Peyer's patch (tissue), 4 donors: ENCODE data around the gene VAPA. TPM values are rescaled to one million over a fixed set of nuclear protein-coding genes. Genes with fewer than 3 reads are reported as not detected.
A peak's percentile ranks its signal among the peaks of the same experiment; 100 is the strongest.

Source experiments
- DNase-seq, 3 donors: peaks; one replicate each; pipeline ENCODE4 v3.0.0-alpha.2; 2017 to 2019
- H3K27ac ChIP-seq, 4 donors: fragments of 200-600 bp; sonication (generic); one replicate each; pipeline ENCODE4 v1.5.1; 2016 to 2019
- H3K27me3 ChIP-seq, 2 donors: fragments of 200-600 bp; sonication (generic); one replicate each; pipeline ENCODE4 v1.5.1; 2019
- H3K36me3 ChIP-seq, 3 donors: fragments of 200-600 bp; sonication (generic); one replicate each; pipeline ENCODE4 v1.5.1; 2016 to 2019
- H3K4me1 ChIP-seq, 4 donors: fragments of 200-600 bp; sonication (generic); one replicate each; pipeline ENCODE4 v1.5.1; 2016 to 2019
- H3K4me3 ChIP-seq, 4 donors: fragments of 200-600 bp; sonication (generic); 1 replicate in 3 of 4; 2 replicates in 1 of 4; pipeline ENCODE4 v1.5.1; 2016 to 2019; ENCODE audit warnings: mild to moderate bottlenecking in 1 of 4
- H3K9me3 ChIP-seq, 4 donors: fragments of 200-600 bp; sonication (generic); one replicate each; pipeline ENCODE4 v1.5.1; 2016 to 2019; ENCODE audit warnings: mild to moderate bottlenecking in 1 of 4
- CTCF ChIP-seq, 6 experiments: fragments of 450-650 bp in 4 of 6; fragments of 200-600 bp in 2 of 6; sonication (generic) in 1 of 6; IDR thresholded peaks; one replicate each; pipeline ENCODE4 v1.5.1; 2017 to 2019; ENCODE audit warnings: antibody characterized with exemption in 6 of 6, mild to moderate bottlenecking in 3 of 6, moderate library complexity in 1 of 6
- POLR2A ChIP-seq, 2 donors: fragments of 450-650 bp; IDR thresholded peaks; one replicate each; pipeline ENCODE4 v1.5.1; 2017; ENCODE audit warnings: antibody characterized with exemption in 2 of 2, mild to moderate bottlenecking in 2 of 2, moderate library complexity in 2 of 2
- small RNA-seq, 2 donors: library from RNA; depleted of rRNA; stranded (forward); fragments of <200 nt; gene quantifications; one replicate each; pipeline ENCODE3, GENCODE V24; 2016
- total RNA-seq, 4 donors: library from RNA; depleted of rRNA; stranded (reverse); fragments of >200 nt; gene quantifications; one replicate each; pipeline ENCODE4 v1.1.0, GENCODE V29; 2016

VAPA gene
- total RNA-seq, 4 donors from 2014 or later, result 155 to 232 (median 219) TPM

DNA sequence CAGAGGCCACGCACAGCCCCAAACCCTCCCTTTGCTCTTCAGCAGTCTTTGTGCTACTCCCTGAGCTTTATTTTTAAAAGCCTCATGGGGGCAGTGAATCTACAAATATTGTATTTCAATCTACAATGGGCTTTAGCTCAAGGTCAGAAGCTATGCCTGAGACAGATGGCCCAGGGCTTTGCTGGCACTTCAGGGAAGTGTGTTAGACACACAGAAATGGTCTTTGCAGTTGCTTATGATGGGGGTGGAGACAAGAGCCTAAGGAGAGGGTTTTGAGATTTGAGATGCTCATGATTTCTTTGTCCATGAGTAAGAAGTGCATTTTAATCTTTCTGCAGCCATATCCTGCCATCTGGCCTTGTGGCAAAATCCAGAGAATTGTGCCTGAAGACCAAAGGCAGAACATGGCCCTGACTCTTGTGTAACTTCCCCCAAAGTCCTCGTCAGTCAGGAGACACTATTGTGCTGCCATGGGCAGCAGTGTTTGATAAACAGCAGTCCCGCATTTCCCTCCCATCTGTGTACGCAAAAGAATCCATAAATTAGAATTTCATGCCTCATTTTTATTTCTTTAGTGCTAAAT lies 92.6 kb downstream of the VAPA start:
- H3K27me3 ChIP-seq, result no peaks in the 10 kb centered on the region
- H3K4me3 ChIP-seq, result no peak overlapping the region
- H3K9me3 ChIP-seq, result no peaks in the 10 kb centered on the region
- DNase-seq, result no peak
- TF ChIP-seq CTCF (IDR thresholded peaks at IDR 0.05) (peak in 1 of 6 experiments; percentile 22), POLR2A (IDR thresholded peaks at IDR 0.05) (no peak)
- no peaks in the 10 kb centered on the region for H3K4me1 ChIP-seq
- no peak overlapping the region for H3K27ac ChIP-seq
- no peaks in the 10 kb centered on the region for H3K36me3 ChIP-seq

- no peak for TF ChIP-seq POLR2A (IDR thresholded peaks at IDR 0.05)
- TF ChIP-seq CTCF (IDR thresholded peaks at IDR 0.05), result no peak
- H3K27ac ChIP-seq, result no peak overlapping the region
- no peak for DNase-seq
These were observed 94.3 kb downstream of the VAPA start for GRCh38 chr18:10008006-10008647.

More at GRCh38 chr18:10008006-10008647, 94.3 kb downstream of the VAPA start:
- H3K4me3 ChIP-seq, result no peak overlapping the region
- H3K4me1 ChIP-seq, result no peaks in the 10 kb centered on the region
- H3K9me3 ChIP-seq, result no peaks in the 10 kb centered on the region
- H3K27me3 ChIP-seq, result no peaks in the 10 kb centered on the region
- no peaks in the 10 kb centered on the region for H3K36me3 ChIP-seq

Small RNA genes lying within 50 kb of the gene (small RNA-seq; reads per million reads assigned to genes)
- 0.38 to 1.1 reads per million in 2 donors for gene RNA5SP450

Other genes starting within 250 kb of the VAPA start
- gene RAB31, start 205.7 kb upstream of the VAPA start, total RNA-seq, result 10 to 100 TPM in 3 of 4 donors, 1 to 10 TPM in 1; 6.2 to 66.8 (median 17.7) TPM
- gene TXNDC2, start 28.0 kb upstream of the VAPA start, total RNA-seq, result not detected